Stomach (tissue), 9 donors: ENCODE data around the gene GDF11. TPM values are rescaled to one million over a fixed set of nuclear protein-coding genes. Genes with fewer than 3 reads are reported as not detected.
A peak's percentile ranks its signal among the peaks of the same experiment; 100 is the strongest.

ENCODE experiments used
- DNase-seq, 2 donors: peaks; one replicate each; pipeline versions ENCODE4 v3.0.0 to v3.0.0-alpha.2; 2013 to 2019
- H3K27ac ChIP-seq, 5 donors: fragments of 200-600 bp in 4 of 5; sonication (generic) in 4 of 5; one replicate each; pipeline ENCODE4 v1.5.1; 2013 to 2019; ENCODE audit warnings: mild to moderate bottlenecking in 1 of 5, moderate library complexity in 1 of 5
- H3K27me3 ChIP-seq, 3 donors: fragments of 200-600 bp; sonication (generic); one replicate each; pipeline ENCODE4 v1.5.1; 2017 to 2019; ENCODE audit warnings: mixed run types in 1 of 3
- H3K36me3 ChIP-seq, 4 donors: fragments of 200-600 bp; sonication (generic); 1 replicate in 3 of 4; 2 replicates in 1 of 4; pipeline ENCODE4 v1.5.1; 2016 to 2019
- H3K4me1 ChIP-seq, 4 donors: fragments of 200-600 bp; sonication (generic); one replicate each; pipeline ENCODE4 v1.5.1; 2016 to 2019
- H3K4me3 ChIP-seq, 4 donors: fragments of 200-600 bp; sonication (generic) in 3 of 4; one replicate each; pipeline ENCODE4 v1.5.1; 2016 to 2019; ENCODE audit warnings: mild to moderate bottlenecking in 1 of 4
- H3K9me3 ChIP-seq, 4 donors: fragments of 200-600 bp; sonication (generic); one replicate each; pipeline ENCODE4 v1.5.1; 2016 to 2019
- CTCF ChIP-seq, 7 experiments: fragments of 450-650 bp in 4 of 7; fragments of 200-600 bp in 3 of 7; sonication (generic) in 3 of 7; IDR thresholded peaks; one replicate each; pipeline ENCODE4 v1.5.1; 2016 to 2019; ENCODE audit warnings: antibody characterized with exemption in 7 of 7, control low read depth in 2 of 7, mild to moderate bottlenecking in 1 of 7
- EP300 ChIP-seq: sonication (generic); formaldehyde crosslinking; IDR thresholded peaks from one replicate; pipeline ENCODE4 v1.6.1; 2017; ENCODE audit warnings: antibody characterized with exemption
- POLR2A ChIP-seq, 4 donors: fragments of 450-650 bp; IDR thresholded peaks; one replicate each; pipeline ENCODE4 v1.6.1; 2016; ENCODE audit warnings: antibody characterized with exemption in 4 of 4, control low read depth in 2 of 4, mild to moderate bottlenecking in 1 of 4, moderate library complexity in 1 of 4
- POLR2AphosphoS5 ChIP-seq, 3 donors: sonication (generic); formaldehyde crosslinking; IDR thresholded peaks; one replicate each; pipeline ENCODE4 v1.6.1; 2016; ENCODE audit warnings: antibody characterized with exemption in 3 of 3
- WGBS, 5 donors: extraction: QIAGEN DNeasy Blood & Tissue Kit in 3 of 5; methylation state at CpG; one replicate each; pipeline versions ENCODE4 v1.1.5 to v1.1.7; 2013 to 2018; 5-methylcytosine and 5-hydroxymethylcytosine counted together
- intact Hi-C: fragments of 100-400 bp; cut with DNase I; formaldehyde crosslinking; loops from one replicate; pipeline ENCODE4 v1.15.1; 2023; ENCODE audit warnings: low total_unique reads
- polyA plus RNA-seq, 3 donors: library from polyadenylated mRNA; stranded (reverse); fragments of 200-250 nt; gene quantifications; one replicate each; pipeline ENCODE4 v1.2.3, GENCODE V29; 2013
- total RNA-seq, 5 donors: library from RNA; depleted of rRNA; stranded (reverse); fragments of >200 nt; gene quantifications; one replicate each; pipeline versions ENCODE4 v1.1.0 to v1.2.3, GENCODE V29; 2014 to 2016
- donor health status: healthy with polysubstance abuse.
- donor health status: Bipolar disorder and iron deficiency.
- donor health status: healthy.

Gene GDF11
- total and polyA plus RNA-seq, 8 donors: 0.29 to 6.5 (median 2.6) TPM

GRCh38 chr12:55694651-55695050 is 48.3 kb upstream of the GDF11 start:
- intact Hi-C loops: no loop called here
- TF ChIP-seq EP300 (no peak), CTCF (IDR thresholded peaks at IDR 0.05) (no peak), POLR2A (IDR thresholded peaks at IDR 0.05) (no peak), POLR2AphosphoS5 (IDR thresholded peaks at IDR 0.05) (no peak)
- Histone ChIP-seq H3K27me3 (no peaks in the 10 kb centered on the region), H3K36me3 (peaks cover 0 to 72% (median 33%) of the 10 kb centered on the region in 4 donors), H3K27ac (no peak overlapping the region), H3K9me3 (no peaks in the 10 kb centered on the region), H3K4me1 (no peaks in the 10 kb centered on the region), H3K4me3 (no peak overlapping the region)
- WGBS, 5 donors: 90 to 100% (median 95%) methylated on average over 1 to 4 of the region's 4 CpGs
- no peak for DNase-seq

GRCh38 chr12:55695349-55695748 is 47.6 kb upstream of the GDF11 start:
- H3K27me3 ChIP-seq: no peaks in the 10 kb centered on the region
- H3K9me3 ChIP-seq: no peaks in the 10 kb centered on the region
- 68 to 76% (median 75%) methylated on average over 7 of the region's 7 CpGs for WGBS, 5 donors
- H3K27ac ChIP-seq: no peak overlapping the region
- H3K4me3 ChIP-seq: no peak overlapping the region
- intact Hi-C loops: no loop called here
- peaks cover 0 to 75% (median 33%) of the 10 kb centered on the region in 4 donors for H3K36me3 ChIP-seq
- DNase-seq: no peak
- peaks cover 0 to 5% (median under 1%) of the 10 kb centered on the region in 4 donors for H3K4me1 ChIP-seq
- no peak for TF ChIP-seq POLR2A (IDR thresholded peaks at IDR 0.05)
- no peak for TF ChIP-seq CTCF (IDR thresholded peaks at IDR 0.05)
- TF ChIP-seq POLR2AphosphoS5 (IDR thresholded peaks at IDR 0.05): no peak
- no peak for TF ChIP-seq EP300

- WGBS, 5 donors: 82 to 96% (median 94%) methylated on average over 3 to 6 of the region's 6 CpGs
- no peak for DNase-seq
- intact Hi-C loops: no loop called here
- H3K9me3 ChIP-seq: no peaks in the 10 kb centered on the region
- peaks cover 0 to 79% (median 33%) of the 10 kb centered on the region in 4 donors for H3K36me3 ChIP-seq
- TF ChIP-seq CTCF (IDR thresholded peaks at IDR 0.05) (no peak), POLR2AphosphoS5 (IDR thresholded peaks at IDR 0.05) (no peak), EP300 (no peak), POLR2A (IDR thresholded peaks at IDR 0.05) (no peak)
- H3K4me1 ChIP-seq: peaks cover 0 to 13% (median 5%) of the 10 kb centered on the region in 4 donors
- no peaks in the 10 kb centered on the region for H3K27me3 ChIP-seq
- no peak overlapping the region for H3K27ac ChIP-seq
- H3K4me3 ChIP-seq: no peak overlapping the region
Observed at GRCh38 chr12:55696141-55696540, 46.8 kb upstream of the GDF11 start.

GRCh38 chr12:55696796-55697462 is 46.0 kb upstream of the GDF11 start:
- DNase-seq: no peak
- Histone ChIP-seq H3K27ac (peak overlapping the region in 1 of 5 donors; percentile 38), H3K9me3 (no peaks in the 10 kb centered on the region), H3K36me3 (peaks cover 0 to 71% (median 30%) of the 10 kb centered on the region in 4 donors), H3K4me3 (no peak overlapping the region), H3K4me1 (peaks cover 0 to 16% (median 7%) of the 10 kb centered on the region in 4 donors), H3K27me3 (no peaks in the 10 kb centered on the region)
- WGBS, 5 donors: 80 to 85% (median 83%) methylated on average over 17 to 19 of the region's 19 CpGs
- intact Hi-C loops: no loop called here
- no peak for TF ChIP-seq POLR2AphosphoS5 (IDR thresholded peaks at IDR 0.05)

- Histone ChIP-seq H3K4me3 (no peak overlapping the region), H3K4me1 (peaks cover 0 to 20% (median 8%) of the 10 kb centered on the region in 4 donors), H3K9me3 (no peaks in the 10 kb centered on the region), H3K27ac (peak overlapping the region in 1 of 5 donors; percentile 38), H3K36me3 (peaks cover 0 to 64% (median 27%) of the 10 kb centered on the region in 4 donors), H3K27me3 (no peaks in the 10 kb centered on the region)
- DNase-seq: no peak
- TF ChIP-seq EP300 (no peak), POLR2AphosphoS5 (IDR thresholded peaks at IDR 0.05) (no peak), POLR2A (IDR thresholded peaks at IDR 0.05) (no peak)
- 78 to 85% (median 84%) methylated on average over 7 of the region's 7 CpGs for WGBS, 5 donors
- intact Hi-C loops: no loop called here
Observed at GRCh38 chr12:55697686-55698085, 45.2 kb upstream of the GDF11 start.
